Activated CD8-positive, alpha-beta T cell treated with anti-CD3 and anti-CD28 coated beads for 36 hours (primary cell): ENCODE data around the gene UBQLN1. TPM values are rescaled to one million over a fixed set of nuclear protein-coding genes. Genes with fewer than 3 reads are reported as not detected.

Experiments used
- ATAC-seq: fragments of 200-7000 bp; cut with Tn5 transposase; one replicate; pipeline ENCODE4 v1.10.0; 2021; ENCODE audit warnings: mild to moderate bottlenecking, moderate library complexity
- CTCF ChIA-PET: fragments of 350-600 bp; sonication (Branson Sonifier 250); formaldehyde crosslinking; loops from one replicate; lab custom pipeline; 2021; ENCODE audit warnings: antibody characterized with exemption; lab: Charles Lee
- POLR2A ChIA-PET: fragments of 350-600 bp; sonication (Branson Sonifier 250); formaldehyde crosslinking; loops from one replicate; lab custom pipeline; 2021; ENCODE audit warnings: antibody characterized with exemption; lab: Charles Lee
- DNase-seq: peaks from one replicate; pipeline ENCODE4 v3.0.0-alpha.2; 2020
- H3K27ac Mint-ChIP-seq: one replicate; pipeline ENCODE4 v1.8.0; 2021; ENCODE audit warnings: mild to moderate bottlenecking, mixed read lengths
- H3K27me3 Mint-ChIP-seq: one replicate; pipeline ENCODE4 v1.8.0; 2021; ENCODE audit warnings: mixed read lengths
- H3K36me3 Mint-ChIP-seq: one replicate; pipeline ENCODE4 v1.8.0; 2021; ENCODE audit warnings: low read depth, mixed read lengths
- H3K4me1 Mint-ChIP-seq: one replicate; pipeline ENCODE4 v1.8.0; 2021; ENCODE audit warnings: low read depth, mixed read lengths
- H3K4me3 Mint-ChIP-seq: one replicate; pipeline ENCODE4 v1.8.0; 2021; ENCODE audit warnings: mild to moderate bottlenecking, moderate library complexity, mixed read lengths
- H3K9me3 Mint-ChIP-seq: one replicate; pipeline ENCODE4 v1.8.0; 2021; ENCODE audit warnings: mixed read lengths
- intact Hi-C: fragments of 100-400 bp; cut with micrococcal nuclease; formaldehyde crosslinking; loops from one replicate; pipeline ENCODE4 v1.10.0; 2022
- total RNA-seq, 2 experiments: library from RNA; stranded (reverse); gene quantifications; one replicate each; pipeline ENCODE4 v1.2.3, GENCODE V29; 2021
- TF ChIP-seq, protein P1 (sequence below): fragments of 200-600 bp; IDR thresholded peaks from one replicate; pipeline ENCODE4 v1.8.0; 2022; ENCODE audit warnings: antibody characterized with exemption, mild to moderate bottlenecking

The UBQLN1 gene
- total RNA-seq, 2 experiments from 2014 or later: 80.1 to 92.9 TPM

DNA sequence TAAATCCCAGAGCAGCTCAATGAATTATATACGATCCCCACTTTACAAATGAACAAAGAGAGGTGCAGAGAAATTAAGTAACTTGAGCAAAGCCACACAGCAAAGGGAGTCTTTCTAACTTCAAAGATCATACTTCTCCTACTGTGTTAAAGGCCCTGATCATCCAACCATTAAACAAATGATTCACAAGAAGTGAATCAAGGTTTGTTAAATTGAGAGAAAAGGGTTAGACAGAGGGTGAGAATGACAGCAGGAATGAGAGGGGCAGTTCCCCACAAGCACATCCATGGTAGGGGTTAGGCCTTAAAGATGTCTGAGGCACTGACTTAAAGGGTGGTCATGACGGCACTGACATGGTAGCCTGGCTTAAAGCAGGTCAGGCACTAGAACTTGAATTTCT lies 74.1 kb downstream of the UBQLN1 start:
- Mint-ChIP-seq H3K4me1 (peaks cover 3% of the 10 kb centered on the region), H3K27me3 (no peaks in the 10 kb centered on the region), H3K9me3 (no peaks in the 10 kb centered on the region), H3K4me3 (no peak overlapping the region), H3K36me3 (peaks cover 14% of the 10 kb centered on the region), H3K27ac (no peak overlapping the region)
- ATAC-seq (no peak), DNase-seq (no peak)
- POLR2A ChIA-PET: no interaction called here
- CTCF ChIA-PET: no interaction called here
- intact Hi-C loops: no loop called here
- TF ChIP-seq, protein P1, sequence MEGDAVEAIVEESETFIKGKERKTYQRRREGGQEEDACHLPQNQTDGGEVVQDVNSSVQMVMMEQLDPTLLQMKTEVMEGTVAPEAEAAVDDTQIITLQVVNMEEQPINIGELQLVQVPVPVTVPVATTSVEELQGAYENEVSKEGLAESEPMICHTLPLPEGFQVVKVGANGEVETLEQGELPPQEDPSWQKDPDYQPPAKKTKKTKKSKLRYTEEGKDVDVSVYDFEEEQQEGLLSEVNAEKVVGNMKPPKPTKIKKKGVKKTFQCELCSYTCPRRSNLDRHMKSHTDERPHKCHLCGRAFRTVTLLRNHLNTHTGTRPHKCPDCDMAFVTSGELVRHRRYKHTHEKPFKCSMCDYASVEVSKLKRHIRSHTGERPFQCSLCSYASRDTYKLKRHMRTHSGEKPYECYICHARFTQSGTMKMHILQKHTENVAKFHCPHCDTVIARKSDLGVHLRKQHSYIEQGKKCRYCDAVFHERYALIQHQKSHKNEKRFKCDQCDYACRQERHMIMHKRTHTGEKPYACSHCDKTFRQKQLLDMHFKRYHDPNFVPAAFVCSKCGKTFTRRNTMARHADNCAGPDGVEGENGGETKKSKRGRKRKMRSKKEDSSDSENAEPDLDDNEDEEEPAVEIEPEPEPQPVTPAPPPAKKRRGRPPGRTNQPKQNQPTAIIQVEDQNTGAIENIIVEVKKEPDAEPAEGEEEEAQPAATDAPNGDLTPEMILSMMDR: no peak

- CTCF ChIA-PET: no interaction called here
- POLR2A ChIA-PET: no interaction called here
Measured at GRCh38 chr9:83633255-83633654, 74.5 kb downstream of the UBQLN1 start.

GRCh38 chr9:83630938-83631457 lies 76.8 kb downstream of the UBQLN1 start:
- intact Hi-C loops: no loop called here
- H3K4me1 Mint-ChIP-seq: peaks cover 3% of the 10 kb centered on the region

More at GRCh38 chr9:83633255-83633654, 74.5 kb downstream of the UBQLN1 start:
- H3K36me3 Mint-ChIP-seq: peaks cover 15% of the 10 kb centered on the region
- ATAC-seq (no peak), DNase-seq (no peak)
- no peak overlapping the region for H3K4me3 Mint-ChIP-seq
- peaks cover 3% of the 10 kb centered on the region for H3K4me1 Mint-ChIP-seq
- intact Hi-C loops: no loop called here
- no peak overlapping the region for H3K27ac Mint-ChIP-seq
- no peaks in the 10 kb centered on the region for H3K9me3 Mint-ChIP-seq
- H3K27me3 Mint-ChIP-seq: no peaks in the 10 kb centered on the region
- TF ChIP-seq, protein P1: no peak

DNA sequence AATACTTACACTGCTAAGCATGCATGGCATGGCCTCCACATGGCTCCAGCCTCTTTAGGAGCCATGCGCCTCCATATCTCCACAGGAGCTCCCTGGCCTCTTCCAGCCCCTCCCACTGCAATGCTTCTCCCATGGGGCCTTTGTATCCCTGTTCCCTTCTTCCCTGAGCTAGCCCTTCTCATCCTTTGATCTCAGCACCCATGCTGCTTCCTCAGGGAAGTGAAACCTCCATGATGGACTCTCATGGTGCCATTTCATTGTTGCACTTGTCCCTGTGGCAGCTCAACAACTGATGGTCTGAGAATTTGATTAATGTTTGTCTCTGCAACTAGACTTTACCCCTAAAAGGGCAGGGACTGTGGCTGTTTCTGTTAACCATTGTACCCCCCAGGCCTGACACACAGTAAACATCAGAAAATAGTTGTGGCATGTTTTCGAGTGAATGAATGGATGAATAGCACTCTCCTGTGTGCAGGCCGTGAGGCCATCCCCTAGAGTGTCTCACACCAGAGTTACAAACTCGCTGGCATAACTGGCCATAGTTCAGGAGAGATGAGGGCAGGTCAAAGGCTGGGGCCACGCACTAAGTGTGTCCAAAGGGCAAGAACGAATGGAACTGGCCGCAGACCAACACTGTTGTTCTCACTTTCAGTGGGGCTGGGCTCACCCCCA lies 78.2 kb downstream of the UBQLN1 start:
- DNase-seq: no peak
- H3K27ac Mint-ChIP-seq: no peak overlapping the region
- POLR2A ChIA-PET: interaction anchor here (1.0 to 1.7 kb wide), 2 partner anchors 11 to 13 kb away, joined by 3 to 4 read pairs; no protein-coding TSS in a partner anchor

More at GRCh38 chr9:83630938-83631457, 76.8 kb downstream of the UBQLN1 start:
- TF ChIP-seq, protein P1: no peak
- Mint-ChIP-seq H3K4me3 (no peak overlapping the region), H3K27ac (no peak overlapping the region), H3K36me3 (peaks cover 18% of the 10 kb centered on the region), H3K27me3 (no peaks in the 10 kb centered on the region), H3K9me3 (no peaks in the 10 kb centered on the region)
- ATAC-seq (no peak), DNase-seq (no peak)
- CTCF ChIA-PET: interaction anchor here (1.4 to 2.8 kb wide), 3 partner anchors 10 to 297 kb away, joined by 3 to 11 read pairs (median 9); no protein-coding TSS in a partner anchor
- POLR2A ChIA-PET: interaction anchor here (1.2 to 1.7 kb wide), 2 partner anchors 8 to 12 kb away, joined by 4 read pairs; partner anchors contain the start of gene IDNK

More for the DNA sequence above, 78.2 kb downstream of the UBQLN1 start:
- intact Hi-C loops: no loop called here
- H3K4me3 Mint-ChIP-seq: no peak overlapping the region
- H3K9me3 Mint-ChIP-seq: no peaks in the 10 kb centered on the region
- H3K36me3 Mint-ChIP-seq: peaks cover 20% of the 10 kb centered on the region
- peaks cover 8% of the 10 kb centered on the region for H3K4me1 Mint-ChIP-seq
- CTCF ChIA-PET: interaction anchor here (1.3 to 1.5 kb wide), 3 partner anchors 9 to 295 kb away, joined by 3 to 5 read pairs (median 4); no protein-coding TSS in a partner anchor
- no peaks in the 10 kb centered on the region for H3K27me3 Mint-ChIP-seq
- no peak for ATAC-seq
- TF ChIP-seq, protein P1: no peak
